ENCODE measurements around the gene CYBRD1.

CYBRD1 gene, protein sequence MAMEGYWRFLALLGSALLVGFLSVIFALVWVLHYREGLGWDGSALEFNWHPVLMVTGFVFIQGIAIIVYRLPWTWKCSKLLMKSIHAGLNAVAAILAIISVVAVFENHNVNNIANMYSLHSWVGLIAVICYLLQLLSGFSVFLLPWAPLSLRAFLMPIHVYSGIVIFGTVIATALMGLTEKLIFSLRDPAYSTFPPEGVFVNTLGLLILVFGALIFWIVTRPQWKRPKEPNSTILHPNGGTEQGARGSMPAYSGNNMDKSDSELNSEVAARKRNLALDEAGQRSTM

DNA sequence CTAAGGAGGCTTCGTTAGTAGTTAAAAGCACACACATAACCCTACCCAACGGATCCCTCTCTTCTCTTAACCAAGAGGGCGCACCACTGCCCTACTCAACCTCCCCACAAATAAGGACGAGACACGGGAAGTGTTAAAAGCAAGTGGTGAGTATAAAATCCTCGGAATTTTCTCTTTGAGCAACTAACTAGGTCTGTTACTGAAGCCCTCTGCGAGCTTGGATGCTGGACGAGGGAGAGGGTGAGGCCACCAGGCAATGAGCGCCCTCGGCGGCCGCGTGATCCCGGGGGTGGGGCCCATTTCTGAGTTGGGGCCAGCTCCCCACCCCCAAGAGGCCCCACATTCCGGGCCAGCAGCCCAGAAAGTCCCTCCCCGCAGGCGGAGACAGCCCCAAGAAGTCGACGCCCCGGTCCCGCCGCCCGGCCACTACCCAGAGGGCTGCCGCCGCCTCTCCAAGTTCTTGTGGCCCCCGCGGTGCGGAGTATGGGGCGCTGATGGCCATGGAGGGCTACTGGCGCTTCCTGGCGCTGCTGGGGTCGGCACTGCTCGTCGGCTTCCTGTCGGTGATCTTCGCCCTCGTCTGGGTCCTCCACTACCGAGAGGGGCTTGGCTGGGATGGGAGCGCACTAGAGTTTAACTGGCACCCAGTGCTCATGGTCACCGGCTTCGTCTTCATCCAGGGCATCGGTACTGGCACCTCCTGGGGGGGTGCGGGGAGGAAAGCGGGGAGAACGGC is at the start of gene CYBRD1:
TSS of gene CYBRD1 (plus strand) at position 423 of the 736 bp plus-strand sequence. CDS start at position 495, 72 bp downstream.
- H2AFZ ChIP-seq (ENCODE audit: low read depth, low read length), result peak within 1 kb of the TSS; percentile 84

DNA sequence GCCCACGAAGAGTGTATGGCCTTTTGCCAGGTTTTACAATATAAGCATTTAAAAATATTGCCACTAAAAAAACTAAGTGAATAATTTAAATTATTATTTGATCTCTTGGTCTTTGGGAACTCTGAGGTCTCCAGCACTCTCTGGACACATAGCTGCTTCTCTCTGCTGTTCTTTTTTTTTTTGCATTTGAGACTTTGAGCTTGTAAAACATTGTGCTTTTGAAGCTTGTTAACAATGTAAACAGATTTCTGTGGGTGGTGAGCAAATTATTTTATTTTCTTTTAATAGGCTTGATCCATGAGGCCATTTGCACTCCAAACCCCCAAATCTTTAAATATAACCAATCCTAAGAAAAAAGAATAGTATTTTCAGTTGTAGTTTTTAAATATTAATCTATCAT is 46.3 kb upstream of the CYBRD1 start:
- no peak overlapping the region for H3K27ac ChIP-seq (ENCODE audit: low read length)
- H3K36me3 ChIP-seq (ENCODE audit: insufficient read depth, low read length), result peaks cover 53% of the 10 kb centered on the region; the same call in 1 of the 2 replicates
- DNase-seq, result no peak

More for the DNA sequence above, at the start of gene CYBRD1:
- H3K27me3 ChIP-seq (ENCODE audit: insufficient read depth, low read length, poor library complexity), result peaks cover 51% of the 10 kb centered on the region
- H3K79me2 ChIP-seq (ENCODE audit: insufficient read depth, low read length), result no peaks in the 10 kb centered on the region
- H4K20me1 ChIP-seq (ENCODE audit: insufficient read depth, low read length), result peaks cover 3% of the 10 kb centered on the region
- H3K4me1 ChIP-seq (ENCODE audit: insufficient read depth, low read length), result peaks cover 25% of the 10 kb centered on the region
- peak; percentile 92 for TF ChIP-seq EZH2 (IDR thresholded peaks at IDR 0.05; ENCODE audit: borderline replicate concordance, low read depth, low read length, severe bottlenecking)
- TF ChIP-seq, protein P1, sequence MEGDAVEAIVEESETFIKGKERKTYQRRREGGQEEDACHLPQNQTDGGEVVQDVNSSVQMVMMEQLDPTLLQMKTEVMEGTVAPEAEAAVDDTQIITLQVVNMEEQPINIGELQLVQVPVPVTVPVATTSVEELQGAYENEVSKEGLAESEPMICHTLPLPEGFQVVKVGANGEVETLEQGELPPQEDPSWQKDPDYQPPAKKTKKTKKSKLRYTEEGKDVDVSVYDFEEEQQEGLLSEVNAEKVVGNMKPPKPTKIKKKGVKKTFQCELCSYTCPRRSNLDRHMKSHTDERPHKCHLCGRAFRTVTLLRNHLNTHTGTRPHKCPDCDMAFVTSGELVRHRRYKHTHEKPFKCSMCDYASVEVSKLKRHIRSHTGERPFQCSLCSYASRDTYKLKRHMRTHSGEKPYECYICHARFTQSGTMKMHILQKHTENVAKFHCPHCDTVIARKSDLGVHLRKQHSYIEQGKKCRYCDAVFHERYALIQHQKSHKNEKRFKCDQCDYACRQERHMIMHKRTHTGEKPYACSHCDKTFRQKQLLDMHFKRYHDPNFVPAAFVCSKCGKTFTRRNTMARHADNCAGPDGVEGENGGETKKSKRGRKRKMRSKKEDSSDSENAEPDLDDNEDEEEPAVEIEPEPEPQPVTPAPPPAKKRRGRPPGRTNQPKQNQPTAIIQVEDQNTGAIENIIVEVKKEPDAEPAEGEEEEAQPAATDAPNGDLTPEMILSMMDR (IDR thresholded peaks at IDR 0.05; ENCODE audit: borderline replicate concordance, extremely low read depth, low read length, poor library complexity, severe bottlenecking), result no peak
- peak within 1 kb of the TSS; percentile 32 to 69 for H3K4me3 ChIP-seq (ENCODE audit: low read depth in 1 of 2, low read length in 2 of 2)
- no peaks in the 10 kb centered on the region for H3K36me3 ChIP-seq (ENCODE audit: insufficient read depth, low read length)
- ATAC-seq (ENCODE audit: insufficient read depth, low read depth) (peak; percentile 68), DNase-seq (peak; percentile 31)
- no peak within 1 kb of the TSS for H3K27ac ChIP-seq (ENCODE audit: low read length)
- H3K9me3 ChIP-seq (ENCODE audit: insufficient read depth, low read length, severe bottlenecking), result no peaks in the 10 kb centered on the region
- peak within 1 kb of the TSS; percentile 42 for H3K9ac ChIP-seq (ENCODE audit: low read depth, low read length)
- H3K4me2 ChIP-seq (ENCODE audit: insufficient read depth, low read length), result peak within 1 kb of the TSS; percentile 90

DNA sequence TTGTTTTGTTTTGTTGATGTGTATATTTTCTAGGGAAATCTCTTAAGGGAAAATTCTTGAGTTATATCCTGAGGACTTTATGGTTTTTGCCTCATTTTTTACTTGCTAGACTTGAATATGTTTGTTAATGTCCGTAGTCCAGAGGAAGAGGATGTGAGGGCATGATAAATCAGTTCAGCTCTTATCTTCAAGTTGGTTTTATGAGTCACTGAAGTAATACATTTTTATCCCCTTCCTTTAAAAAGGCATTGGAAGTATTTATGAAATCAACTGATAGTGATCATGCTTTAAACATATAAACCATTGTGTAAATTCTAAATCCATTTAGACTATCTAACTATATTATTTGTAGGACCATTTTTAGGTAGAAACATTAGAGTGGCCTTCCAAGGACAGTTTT is 43.9 kb upstream of the CYBRD1 start:
- peaks cover 53% of the 10 kb centered on the region; the same call in 1 of the 2 replicates for H3K36me3 ChIP-seq (ENCODE audit: insufficient read depth, low read length)
- no peak overlapping the region for H2AFZ ChIP-seq (ENCODE audit: low read depth, low read length)

More for the DNA sequence above, 46.3 kb upstream of the CYBRD1 start:
- Histone ChIP-seq H3K79me2 (ENCODE audit: insufficient read depth, low read length) (no peaks in the 10 kb centered on the region), H4K20me1 (ENCODE audit: insufficient read depth, low read length) (no peaks in the 10 kb centered on the region), H3K4me2 (ENCODE audit: insufficient read depth, low read length) (no peak overlapping the region), H3K4me1 (ENCODE audit: insufficient read depth, low read length) (no peaks in the 10 kb centered on the region), H2AFZ (ENCODE audit: low read depth, low read length) (no peak overlapping the region), H3K27me3 (ENCODE audit: insufficient read depth, low read length, poor library complexity) (no peaks in the 10 kb centered on the region), H3K4me3 (ENCODE audit: low read depth in 1 of 2, low read length in 2 of 2) (no peak overlapping the region), H3K9me3 (ENCODE audit: insufficient read depth, low read length, severe bottlenecking) (no peaks in the 10 kb centered on the region), H3K9ac (ENCODE audit: low read depth, low read length) (no peak overlapping the region)
- TF ChIP-seq, protein P1 (IDR thresholded peaks at IDR 0.05; ENCODE audit: borderline replicate concordance, extremely low read depth, low read length, poor library complexity, severe bottlenecking), result no peak
- no peak for TF ChIP-seq EZH2 (IDR thresholded peaks at IDR 0.05; ENCODE audit: borderline replicate concordance, low read depth, low read length, severe bottlenecking)
- no peak for ATAC-seq (ENCODE audit: insufficient read depth, low read depth)

More for the DNA sequence above, 43.9 kb upstream of the CYBRD1 start:
- no peak overlapping the region for H3K9ac ChIP-seq (ENCODE audit: low read depth, low read length)
- H3K4me3 ChIP-seq (ENCODE audit: low read depth in 1 of 2, low read length in 2 of 2), result no peak overlapping the region
- no peaks in the 10 kb centered on the region for H4K20me1 ChIP-seq (ENCODE audit: insufficient read depth, low read length)
- H3K79me2 ChIP-seq (ENCODE audit: insufficient read depth, low read length), result no peaks in the 10 kb centered on the region
- DNase-seq (no peak), ATAC-seq (ENCODE audit: insufficient read depth, low read depth) (no peak)
- H3K27ac ChIP-seq (ENCODE audit: low read length), result no peak overlapping the region
- no peak for TF ChIP-seq EZH2 (IDR thresholded peaks at IDR 0.05; ENCODE audit: borderline replicate concordance, low read depth, low read length, severe bottlenecking)
- TF ChIP-seq, protein P1 (IDR thresholded peaks at IDR 0.05; ENCODE audit: borderline replicate concordance, extremely low read depth, low read length, poor library complexity, severe bottlenecking), result no peak
- no peaks in the 10 kb centered on the region for H3K9me3 ChIP-seq (ENCODE audit: insufficient read depth, low read length, severe bottlenecking)
- H3K4me1 ChIP-seq (ENCODE audit: insufficient read depth, low read length), result no peaks in the 10 kb centered on the region
- H3K27me3 ChIP-seq (ENCODE audit: insufficient read depth, low read length, poor library complexity), result no peaks in the 10 kb centered on the region
- H3K4me2 ChIP-seq (ENCODE audit: insufficient read depth, low read length), result no peak overlapping the region
